Measurements from ENCODE around the gene DAD1. TPM values are rescaled to one million over a fixed set of nuclear protein-coding genes. Genes with fewer than 3 reads are reported as not detected.

Gene DAD1
- total and polyA plus RNA-seq, 2 of the 8 experiments (the other 6 are each of a cell fraction or from before 2014, with no cell fraction given): 131 to 440 TPM

DNA sequence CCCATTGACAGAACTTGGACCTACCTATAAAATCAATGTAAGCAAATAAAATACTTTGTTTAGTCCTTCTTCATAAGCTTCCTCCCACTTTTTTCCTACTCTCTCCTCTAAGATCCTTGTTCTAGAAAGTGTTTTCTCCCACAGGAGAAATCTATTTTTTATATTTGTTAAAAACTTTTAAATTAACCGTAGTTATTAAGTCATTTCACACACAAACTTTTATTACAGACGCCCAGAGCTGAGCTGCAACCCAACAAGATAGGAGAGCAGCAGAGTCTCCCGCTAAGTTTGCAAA lies 27.7 kb downstream of the DAD1 start:
- H3K56ac ChIP-seq (replicated peaks; ENCODE audit: insufficient read length, low read depth, low read length): no peak overlapping the region
- FAIRE-seq (no peak), DNase-seq (ENCODE audit: low read depth in 1 of 2, low spot score in 2 of 2) (no peak)
- no peak overlapping the region for H2BK12ac ChIP-seq (ENCODE audit: low read depth, low read length)
- no peak overlapping the region for H3K4me3 ChIP-seq (ENCODE audit: extremely low read depth in 1 of 4, insufficient read depth in 2 of 4, low read depth in 3 of 4, low read length in 4 of 4)
- ChIA-PET CTCF (ENCODE audit: partially characterized antibody) (interaction anchor here (0.6 to 5.7 kb wide), 8 partner anchors 10 to 292 kb away, joined by 3 to 68 read pairs (median 14); partner anchors contain the start of gene DAD1), POLR2A (ENCODE audit: partially characterized antibody) (no interaction called here)
- H4K91ac ChIP-seq (replicated peaks; ENCODE audit: insufficient read length, low read length): no peak overlapping the region
- no peaks in the 10 kb centered on the region for H3K79me2 ChIP-seq (ENCODE audit: control insufficient read depth in 1 of 2, insufficient read depth in 2 of 2, low read length in 2 of 2)
- no peak for TF ChIP-seq SIX5 (IDR thresholded peaks at IDR 0.05; ENCODE audit: low read depth, low read length)
- TF ChIP-seq, protein P1, sequence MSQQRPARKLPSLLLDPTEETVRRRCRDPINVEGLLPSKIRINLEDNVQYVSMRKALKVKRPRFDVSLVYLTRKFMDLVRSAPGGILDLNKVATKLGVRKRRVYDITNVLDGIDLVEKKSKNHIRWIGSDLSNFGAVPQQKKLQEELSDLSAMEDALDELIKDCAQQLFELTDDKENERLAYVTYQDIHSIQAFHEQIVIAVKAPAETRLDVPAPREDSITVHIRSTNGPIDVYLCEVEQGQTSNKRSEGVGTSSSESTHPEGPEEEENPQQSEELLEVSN (IDR thresholded peaks at IDR 0.05): no peak
- TF ChIP-seq RBBP5 (IDR thresholded peaks at IDR 0.05; ENCODE audit: borderline replicate concordance, low read depth, low read length): no peak
- TF ChIP-seq, protein P2, sequence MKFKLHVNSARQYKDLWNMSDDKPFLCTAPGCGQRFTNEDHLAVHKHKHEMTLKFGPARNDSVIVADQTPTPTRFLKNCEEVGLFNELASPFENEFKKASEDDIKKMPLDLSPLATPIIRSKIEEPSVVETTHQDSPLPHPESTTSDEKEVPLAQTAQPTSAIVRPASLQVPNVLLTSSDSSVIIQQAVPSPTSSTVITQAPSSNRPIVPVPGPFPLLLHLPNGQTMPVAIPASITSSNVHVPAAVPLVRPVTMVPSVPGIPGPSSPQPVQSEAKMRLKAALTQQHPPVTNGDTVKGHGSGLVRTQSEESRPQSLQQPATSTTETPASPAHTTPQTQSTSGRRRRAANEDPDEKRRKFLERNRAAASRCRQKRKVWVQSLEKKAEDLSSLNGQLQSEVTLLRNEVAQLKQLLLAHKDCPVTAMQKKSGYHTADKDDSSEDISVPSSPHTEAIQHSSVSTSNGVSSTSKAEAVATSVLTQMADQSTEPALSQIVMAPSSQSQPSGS (IDR thresholded peaks at IDR 0.05; ENCODE audit: low read length): no peak
- no peak for TF ChIP-seq NRF1 (IDR thresholded peaks at IDR 0.05; ENCODE audit: low read depth, low read length)
- TF ChIP-seq POLR2A (IDR thresholded peaks at IDR 0.05; ENCODE audit: control extremely low read depth in 1 of 2, low read depth in 2 of 2, low read length in 2 of 2): no peak
- H3K4me1 ChIP-seq (replicated peaks in 1 of 4; ENCODE audit: control insufficient read depth in 3 of 4, insufficient read depth in 4 of 4, low read length in 3 of 4): peaks cover 0 to 10% (median 6%) of the 10 kb centered on the region in 4 experiments; a peak in 6 of 7 replicates
- H3K23ac ChIP-seq (ENCODE audit: insufficient read length): no peak overlapping the region
- H3K9me3 ChIP-seq (ENCODE audit: insufficient read depth in 2 of 2, low read depth in 1 of 2, low read length in 1 of 2): no peaks in the 10 kb centered on the region
- H3K4me2 ChIP-seq (ENCODE audit: insufficient read depth in 1 of 2, low read depth in 2 of 2, low read length in 2 of 2): no peak overlapping the region
- H2BK5ac ChIP-seq (ENCODE audit: low read depth, low read length): no peak overlapping the region
- no peak overlapping the region for H2BK15ac ChIP-seq (ENCODE audit: low read length)
- H4K5ac ChIP-seq (ENCODE audit: insufficient read length, low read depth, low read length): no peak overlapping the region
- peaks cover 0 to 11% (median 4%) of the 10 kb centered on the region in 4 experiments; a peak in 7 of 8 replicates for H3K36me3 ChIP-seq (ENCODE audit: control insufficient read depth in 2 of 4, insufficient read depth in 4 of 4, low read length in 3 of 4)
- H4K8ac ChIP-seq (ENCODE audit: extremely low read depth, insufficient read depth, low read length): no peak overlapping the region
- no peak overlapping the region for H2BK120ac ChIP-seq (replicated peaks; ENCODE audit: low read depth, low read length)
- H2AFZ ChIP-seq (ENCODE audit: low read length): no peak overlapping the region
- H2AK5ac ChIP-seq (ENCODE audit: low read depth, low read length): no peak overlapping the region
- H3K79me1 ChIP-seq (ENCODE audit: low read depth, low read length): no peaks in the 10 kb centered on the region
- H3K27me3 ChIP-seq (replicated peaks in 1 of 4; ENCODE audit: control insufficient read depth in 3 of 4, extremely low read depth in 1 of 4, insufficient read depth in 3 of 4, low read length in 3 of 4): no peaks in the 10 kb centered on the region
- WGBS, 2 experiments (ENCODE audit: extremely low coverage in 1 of 2, insufficient coverage in 1 of 2, insufficient read length in 1 of 2, insufficient replicate concordance in 2 of 2, low coverage in 1 of 2, low lambda C conversion rate in 2 of 2, missing lambda C conversion rate in 1 of 2): 89% methylated on average over 3 of the region's 3 CpGs; no CpG with 5 or more reads in 1 of the 2 experiments
- no peaks in the 10 kb centered on the region for H3K23me2 ChIP-seq (ENCODE audit: low read depth, low read length)
- H3K18ac ChIP-seq (ENCODE audit: extremely low read depth, low read length): no peak overlapping the region
- H3K14ac ChIP-seq (ENCODE audit: insufficient read length): no peak overlapping the region
- no peak overlapping the region for H3K27ac ChIP-seq (ENCODE audit: low read depth, low read length)
- H2BK20ac ChIP-seq (ENCODE audit: low read length): no peak overlapping the region
- no peak overlapping the region for H3K4ac ChIP-seq (replicated peaks; ENCODE audit: insufficient read length, low read depth, low read length)
- no peaks in the 10 kb centered on the region for H4K20me1 ChIP-seq (replicated peaks in 1 of 2; ENCODE audit: control insufficient read depth in 1 of 2, insufficient read depth in 2 of 2, low read length in 2 of 2)
- no peak overlapping the region for H3K9ac ChIP-seq (replicated peaks in 1 of 4; ENCODE audit: extremely low read depth in 1 of 4, low read depth in 3 of 4, low read length in 3 of 4)
